Parathyroid adenoma (tissue), 2 donors: ENCODE measurements around the gene ITFG1.

ENCODE experiments used
- H2AFZ ChIP-seq: fragments of 300-600 bp; sonication (generic); one replicate; pipeline ENCODE4 v1.7.0; 2017; ENCODE audit warnings: antibody characterized with exemption, mild to moderate bottlenecking
- H3K27ac ChIP-seq: fragments of 300-600 bp; sonication (generic); one replicate; pipeline ENCODE4 v1.7.0; 2017
- H3K27me3 ChIP-seq: fragments of 300-600 bp; sonication (generic); one replicate; pipeline ENCODE4 v1.7.0; 2017; ENCODE audit warnings: low read length; ENCODE audit not compliant: control insufficient read depth, insufficient read depth
- H3K36me3 ChIP-seq: fragments of 300-600 bp; sonication (generic); one replicate; pipeline ENCODE4 v1.7.0; 2017; ENCODE audit warnings: low read length; ENCODE audit not compliant: control insufficient read depth, insufficient read depth
- H3K4me1 ChIP-seq: fragments of 300-600 bp; sonication (generic); one replicate; pipeline ENCODE4 v1.7.0; 2017; ENCODE audit warnings: control low read depth
- H3K4me2 ChIP-seq: fragments of 300-600 bp; sonication (generic); one replicate; pipeline ENCODE4 v1.7.0; 2017; ENCODE audit warnings: low read length
- H3K4me3 ChIP-seq: fragments of 300-600 bp; sonication (generic); one replicate; pipeline ENCODE4 v1.7.0; 2017; ENCODE audit warnings: low read depth, low read length
- H3K79me2 ChIP-seq: fragments of 300-600 bp; sonication (generic); one replicate; pipeline ENCODE4 v1.7.0; 2017; ENCODE audit warnings: control low read depth
- H3K9ac ChIP-seq: fragments of 300-600 bp; sonication (generic); one replicate; pipeline ENCODE4 v1.7.0; 2017; ENCODE audit warnings: mild to moderate bottlenecking
- H3K9me3 ChIP-seq: fragments of 300-600 bp; sonication (generic); one replicate; pipeline ENCODE4 v1.7.0; 2017; ENCODE audit warnings: low read length; ENCODE audit not compliant: control insufficient read depth
- TF ChIP-seq, protein P1 (sequence below): fragments of 300-600 bp; sonication (generic); IDR thresholded peaks from one replicate; pipeline ENCODE4 v1.7.0; 2017; ENCODE audit warnings: antibody characterized with exemption, mild to moderate bottlenecking
- donor health status: primary hyperparathyroidism.

Gene ITFG1

DNA sequence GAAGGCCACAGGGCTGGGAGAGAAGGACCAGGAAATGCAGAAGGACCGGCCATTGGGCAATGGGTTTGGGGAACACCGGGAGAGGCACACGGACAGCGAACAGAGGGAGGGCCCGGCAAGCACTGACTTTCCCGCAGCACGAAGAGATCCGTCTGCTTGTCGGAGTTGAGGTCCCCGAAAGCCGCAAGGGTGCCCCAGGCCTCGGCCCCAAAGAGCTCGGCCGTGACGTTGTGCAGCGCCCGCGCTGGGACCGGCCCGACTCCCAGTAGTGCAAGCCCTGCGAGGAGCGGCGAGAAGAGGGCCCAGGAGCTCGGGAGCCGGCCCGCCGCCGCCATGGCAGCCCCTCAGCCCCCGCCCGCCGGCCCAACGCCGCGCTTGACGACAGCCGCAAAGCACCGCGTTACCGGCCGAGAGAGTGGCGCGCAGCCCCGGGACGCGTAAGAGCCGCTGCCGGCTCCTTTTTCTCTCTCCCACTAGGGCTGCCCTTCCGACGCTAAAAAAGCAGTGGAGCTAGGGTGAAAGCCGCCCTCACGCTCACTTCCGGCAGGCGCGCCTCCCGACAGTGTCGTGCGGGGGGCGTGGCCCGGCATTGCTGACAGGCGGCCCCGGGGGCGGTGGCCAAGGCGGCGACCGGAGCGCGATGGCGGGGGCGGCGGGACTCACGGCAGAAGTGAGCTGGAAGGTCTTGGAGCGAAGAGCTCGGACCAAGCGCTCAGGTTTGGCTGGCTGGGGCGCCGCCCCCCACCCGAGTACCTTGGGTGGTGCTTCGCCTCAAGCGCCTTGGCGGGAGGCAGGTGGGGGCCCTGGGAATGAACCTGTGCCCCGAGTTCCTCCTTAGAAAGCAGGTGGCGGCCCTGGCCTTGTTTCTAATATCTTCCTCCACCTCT lies at the start of gene ITFG1, which contains the start of gene PHKB:
ITFG1 (minus strand) TSS at position 353 of the 887 bp plus-strand sequence; CDS start at position 335, 18 bp downstream.
PHKB (plus strand) TSS at position 621 of the 887 bp plus-strand sequence; CDS start at position 641, 20 bp downstream.
- H3K27me3 ChIP-seq, result no peaks in the 10 kb centered on the region
- H3K4me2 ChIP-seq, result peak within 1 kb of the TSS; percentile 81
- no peaks in the 10 kb centered on the region for H3K9me3 ChIP-seq
- peak within 1 kb of the TSS; percentile 87 for H3K9ac ChIP-seq
- peaks cover 9% of the 10 kb centered on the region for H3K79me2 ChIP-seq
- H3K27ac ChIP-seq, result peak within 1 kb of the TSS; percentile 99
- TF ChIP-seq, protein P1, sequence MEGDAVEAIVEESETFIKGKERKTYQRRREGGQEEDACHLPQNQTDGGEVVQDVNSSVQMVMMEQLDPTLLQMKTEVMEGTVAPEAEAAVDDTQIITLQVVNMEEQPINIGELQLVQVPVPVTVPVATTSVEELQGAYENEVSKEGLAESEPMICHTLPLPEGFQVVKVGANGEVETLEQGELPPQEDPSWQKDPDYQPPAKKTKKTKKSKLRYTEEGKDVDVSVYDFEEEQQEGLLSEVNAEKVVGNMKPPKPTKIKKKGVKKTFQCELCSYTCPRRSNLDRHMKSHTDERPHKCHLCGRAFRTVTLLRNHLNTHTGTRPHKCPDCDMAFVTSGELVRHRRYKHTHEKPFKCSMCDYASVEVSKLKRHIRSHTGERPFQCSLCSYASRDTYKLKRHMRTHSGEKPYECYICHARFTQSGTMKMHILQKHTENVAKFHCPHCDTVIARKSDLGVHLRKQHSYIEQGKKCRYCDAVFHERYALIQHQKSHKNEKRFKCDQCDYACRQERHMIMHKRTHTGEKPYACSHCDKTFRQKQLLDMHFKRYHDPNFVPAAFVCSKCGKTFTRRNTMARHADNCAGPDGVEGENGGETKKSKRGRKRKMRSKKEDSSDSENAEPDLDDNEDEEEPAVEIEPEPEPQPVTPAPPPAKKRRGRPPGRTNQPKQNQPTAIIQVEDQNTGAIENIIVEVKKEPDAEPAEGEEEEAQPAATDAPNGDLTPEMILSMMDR, result no peak
- peak within 1 kb of the TSS; percentile 88 for H3K4me3 ChIP-seq
- peak within 1 kb of the TSS; percentile 88 for H2AFZ ChIP-seq
- peaks cover 8% of the 10 kb centered on the region for H3K4me1 ChIP-seq
- no peaks in the 10 kb centered on the region for H3K36me3 ChIP-seq

DNA sequence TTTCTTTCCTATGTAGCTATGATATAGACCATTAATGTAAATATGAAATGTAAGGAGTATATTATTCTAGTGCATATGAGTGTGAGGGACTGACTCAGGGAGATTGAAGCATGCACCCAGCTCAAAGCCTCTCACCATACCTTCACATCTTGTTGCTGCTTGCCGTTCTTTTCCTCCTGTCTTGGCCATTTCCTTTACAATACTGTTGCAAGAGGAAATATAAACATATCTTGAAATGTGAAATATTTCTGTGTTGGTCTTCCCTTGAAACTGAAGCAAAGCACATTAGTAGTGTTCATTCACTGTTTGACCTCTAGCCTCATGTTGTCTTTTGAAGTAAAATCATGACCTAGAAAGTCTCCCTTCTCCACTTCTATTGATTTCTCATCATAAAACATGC lies 46.8 kb upstream of the ITFG1 start:
- H3K9ac ChIP-seq, result no peak overlapping the region
- H3K4me2 ChIP-seq, result no peak overlapping the region
- H3K27ac ChIP-seq, result no peak overlapping the region
- no peaks in the 10 kb centered on the region for H3K9me3 ChIP-seq
- no peak overlapping the region for H3K4me3 ChIP-seq
- no peaks in the 10 kb centered on the region for H3K27me3 ChIP-seq
- no peak overlapping the region for H2AFZ ChIP-seq
- no peaks in the 10 kb centered on the region for H3K79me2 ChIP-seq
- peaks cover 4% of the 10 kb centered on the region for H3K4me1 ChIP-seq
- TF ChIP-seq, protein P1, result no peak
- H3K36me3 ChIP-seq, result no peaks in the 10 kb centered on the region

DNA sequence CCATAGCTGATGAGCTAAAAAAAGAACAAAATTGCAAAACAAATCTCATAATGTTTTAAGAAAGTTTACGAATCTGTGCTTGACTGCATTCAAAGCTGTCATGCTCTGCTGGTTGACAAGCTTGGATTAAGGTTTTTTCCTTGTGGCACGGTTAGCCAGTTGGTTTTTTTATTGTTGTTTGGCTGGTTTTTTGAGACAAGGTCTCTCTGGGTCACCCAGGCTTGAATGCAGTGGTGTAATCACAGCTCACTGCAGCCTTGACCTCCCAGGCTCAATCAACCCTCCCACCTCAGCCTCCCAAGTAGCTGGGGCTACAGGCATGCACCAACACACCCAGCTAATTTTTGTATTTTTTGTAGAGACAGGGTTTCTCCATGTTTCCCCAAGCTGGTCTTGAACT lies 45.9 kb upstream of the ITFG1 start:
- peaks cover 4% of the 10 kb centered on the region for H3K4me1 ChIP-seq
- H3K36me3 ChIP-seq, result no peaks in the 10 kb centered on the region
- H3K27me3 ChIP-seq, result no peaks in the 10 kb centered on the region
- peak overlapping the region; percentile 28 for H3K4me2 ChIP-seq
- H3K27ac ChIP-seq, result no peak overlapping the region
- H3K79me2 ChIP-seq, result no peaks in the 10 kb centered on the region
- H3K9ac ChIP-seq, result no peak overlapping the region
- H3K4me3 ChIP-seq, result no peak overlapping the region
- TF ChIP-seq, protein P1, result no peak
- H2AFZ ChIP-seq, result no peak overlapping the region
- no peaks in the 10 kb centered on the region for H3K9me3 ChIP-seq

DNA sequence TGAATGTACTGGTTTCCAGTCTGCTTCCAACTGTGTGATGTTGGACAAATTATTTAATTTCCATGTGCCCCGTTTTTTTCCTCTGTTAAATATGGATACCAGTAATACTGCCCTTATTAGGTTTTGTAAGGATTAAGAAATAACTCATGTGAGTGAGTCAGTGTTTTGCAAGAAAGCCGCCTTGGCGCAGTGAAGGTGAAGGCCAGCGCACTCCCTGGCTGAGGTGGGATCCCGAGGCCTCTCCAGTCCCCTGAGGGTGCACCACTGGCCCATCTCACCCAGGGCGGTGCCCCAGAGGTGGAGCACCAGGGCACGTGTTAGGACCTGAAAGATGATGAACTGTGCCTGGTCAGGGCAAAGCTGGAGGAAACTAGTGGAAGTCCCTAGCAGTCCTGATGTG lies 43.7 kb upstream of the ITFG1 start:
- Histone ChIP-seq H3K4me3 (no peak overlapping the region), H2AFZ (no peak overlapping the region), H3K79me2 (no peaks in the 10 kb centered on the region), H3K27me3 (no peaks in the 10 kb centered on the region), H3K4me1 (peaks cover 4% of the 10 kb centered on the region), H3K4me2 (no peak overlapping the region), H3K9me3 (no peaks in the 10 kb centered on the region), H3K9ac (no peak overlapping the region), H3K27ac (no peak overlapping the region), H3K36me3 (no peaks in the 10 kb centered on the region)
- TF ChIP-seq, protein P1, result no peak
